MCF 10A (cell line): ENCODE results near the gene PAK2. TPM values are rescaled to one million over a fixed set of nuclear protein-coding genes. Genes with fewer than 3 reads are reported as not detected.

ENCODE experiments used
- BruUV-seq: library from RNA; stranded (reverse); fragments of 400-500 nt; replicated peaks from 2 replicates; lab custom pipeline; 2021; lab: Mats Ljungman, UMichigan
- CTCF ChIA-PET: fragments of 300-600 bp; sonication (Branson Sonifier 250); formaldehyde crosslinking; extraction: SDS; loops from one replicate; lab custom pipeline; 2021; ENCODE audit warnings: antibody characterized with exemption, inconsistent platforms; lab: Yijun Ruan, JAX
- POLR2A ChIA-PET: fragments of 300-600, 350-650 bp; sonication (Branson Sonifier 250); formaldehyde crosslinking; extraction: SDS; loops from one replicate; lab custom pipeline; 2020; ENCODE audit warnings: antibody characterized with exemption, inconsistent platforms; lab: Yijun Ruan, JAX
- DNase-seq: peaks from one replicate; pipeline ENCODE4 v3.0.0-alpha.2; 2018; ENCODE audit not compliant: unreplicated experiment
- H3K27ac Mint-ChIP-seq: one replicate; pipeline ENCODE4 v1.8.0; 2022; ENCODE audit warnings: mild to moderate bottlenecking, low read depth, mixed read lengths; ENCODE audit not compliant: unreplicated experiment
- H3K27me3 Mint-ChIP-seq: one replicate; pipeline ENCODE4 v1.8.0; 2022; ENCODE audit warnings: mixed read lengths; ENCODE audit not compliant: insufficient read depth, unreplicated experiment
- H3K36me3 Mint-ChIP-seq: one replicate; pipeline ENCODE4 v1.8.0; 2022; ENCODE audit warnings: mild to moderate bottlenecking, moderate library complexity, mixed read lengths; ENCODE audit not compliant: insufficient read depth, unreplicated experiment
- H3K4me1 Mint-ChIP-seq: one replicate; pipeline ENCODE4 v1.8.0; 2022; ENCODE audit warnings: mixed read lengths; ENCODE audit not compliant: insufficient read depth, unreplicated experiment
- H3K4me3 Mint-ChIP-seq: one replicate; pipeline ENCODE4 v1.8.0; 2022; ENCODE audit warnings: mild to moderate bottlenecking, moderate library complexity, mixed read lengths; ENCODE audit not compliant: unreplicated experiment
- H3K9me3 Mint-ChIP-seq: one replicate; pipeline ENCODE4 v1.8.0; 2022; ENCODE audit warnings: mixed read lengths; ENCODE audit not compliant: unreplicated experiment
- CTCF ChIP-seq: fragments of 200-600 bp; IDR thresholded peaks from one replicate; pipeline ENCODE4 v1.8.0; 2022; ENCODE audit warnings: antibody characterized with exemption, mild to moderate bottlenecking; ENCODE audit not compliant: unreplicated experiment
- intact Hi-C: fragments of 100-400 bp; cut with micrococcal nuclease; formaldehyde crosslinking; loops from 2 replicates; pipeline ENCODE4 v1.14.1; 2022
- total RNA-seq: library from RNA; stranded (reverse); gene quantifications from 2 replicates; pipeline ENCODE4 v1.2.3, GENCODE V29; 2022

Gene PAK2
- total RNA-seq, 1 experiment from 2014 or later: 119 TPM

GRCh38 chr3:196707566-196707965 is 32.1 kb upstream of the PAK2 start:
- no peak overlapping the region for H3K4me3 Mint-ChIP-seq
- H3K4me1 Mint-ChIP-seq: peaks cover 5% of the 10 kb centered on the region
- no peak overlapping the region for H3K27ac Mint-ChIP-seq
- no peak for DNase-seq
- CTCF ChIA-PET: interaction anchor here (0.7 to 3.5 kb wide), 5 partner anchors 10 to 98 kb away, joined by 3 to 14 read pairs (median 3); no protein-coding TSS in a partner anchor
- H3K9me3 Mint-ChIP-seq: no peaks in the 10 kb centered on the region
- POLR2A ChIA-PET: interaction anchor here (0.6 to 1.0 kb wide), 3 partner anchors 86 to 682 kb away, joined by 3 read pairs; partner anchors contain the start of genes FBXO45 and WDR53
- intact Hi-C loops: no loop called here
- no TSS peak for BruUV-seq
- no peaks in the 10 kb centered on the region for H3K36me3 Mint-ChIP-seq
- no peak for TF ChIP-seq CTCF
- no peaks in the 10 kb centered on the region for H3K27me3 Mint-ChIP-seq

GRCh38 chr3:196708467-196708866 is 31.2 kb upstream of the PAK2 start:
- H3K4me3 Mint-ChIP-seq: no peak overlapping the region
- peak; percentile 82 for DNase-seq
- POLR2A ChIA-PET: interaction anchor here (0.9 to 1.5 kb wide), 2 partner anchors 33 to 85 kb away, joined by 3 to 6 read pairs; no protein-coding TSS in a partner anchor

GRCh38 chr3:196711838-196712513 is 27.7 kb upstream of the PAK2 start, which contains the start of the genes CEP19 and PIGX:
CEP19 (minus strand) TSS chr3:196712250; CDS start chr3:196708657, 3,593 bp downstream.
PIGX (plus strand) TSS chr3:196712377.
- no peaks in the 10 kb centered on the region for H3K27me3 Mint-ChIP-seq
- intact Hi-C loops: loop anchor here (1.0 kb wide), 1 partner anchor 230 kb away; the partner anchor contains the start of gene NCBP2
- ChIA-PET CTCF (interaction anchor here (1.2 kb wide), 1 partner anchor 27 kb away, joined by 3 read pairs; no protein-coding TSS in a partner anchor), POLR2A (interaction anchor here (0.6 to 3.0 kb wide), 14 partner anchors 9 to 756 kb away, joined by 3 to 30 read pairs (median 6); partner anchors contain the start of genes FBXO45, NCBP2, PAK2 and SENP5)
- DNase-seq: peak; percentile 79
- H3K4me1 Mint-ChIP-seq: peaks cover 5% of the 10 kb centered on the region
- no peaks in the 10 kb centered on the region for H3K36me3 Mint-ChIP-seq
- peak within 1 kb of the TSS; percentile 93 for H3K4me3 Mint-ChIP-seq
- H3K27ac Mint-ChIP-seq: peak within 1 kb of the TSS; percentile 91
- no peak for TF ChIP-seq CTCF
- no TSS peak for BruUV-seq
- H3K9me3 Mint-ChIP-seq: no peaks in the 10 kb centered on the region

More at GRCh38 chr3:196708467-196708866, 31.2 kb upstream of the PAK2 start:
- Mint-ChIP-seq H3K9me3 (no peaks in the 10 kb centered on the region), H3K4me1 (peaks cover 5% of the 10 kb centered on the region), H3K27me3 (no peaks in the 10 kb centered on the region), H3K36me3 (no peaks in the 10 kb centered on the region), H3K27ac (no peak overlapping the region)
- CTCF ChIA-PET: interaction anchor here (1.1 to 3.5 kb wide), 5 partner anchors 9 to 99 kb away, joined by 3 to 14 read pairs (median 3); no protein-coding TSS in a partner anchor
- intact Hi-C loops: no loop called here
- BruUV-seq: no TSS peak
- TF ChIP-seq CTCF: no peak
